AG20443 (cell line): ENCODE data around the gene METTL23.
"Not testable (repeated sequence)": the region's sequence is repeated elsewhere in the genome, so short reads cannot be mapped to it uniquely, and the experiment has no call there.

Source experiments
- DNase-seq: peaks from one replicate; pipeline ENCODE4 v3.0.0; 2012; ENCODE audit warnings: low spot score, mixed read lengths

The METTL23 gene

GRCh38 chr17:76735586-76736348 is 9.1 kb downstream of the METTL23 start:
- no peak for DNase-seq

- DNase-seq: peak; percentile 75
These were observed 9.9 kb downstream of the METTL23 start for GRCh38 chr17:76736349-76737081.

- DNase-seq: peak; percentile 98
These were observed 10.5 kb downstream of the METTL23 start, which contains the start of gene SRSF2 for GRCh38 chr17:76737082-76737675. SRSF2 (minus strand) TSS chr17:76737331; CDS start chr17:76737160, 171 bp downstream.

- DNase-seq: peak; percentile 97
These were observed 11.2 kb downstream of the METTL23 start, which contains the start of gene MFSD11 for GRCh38 chr17:76737676-76738467. MFSD11 (plus strand) TSS chr17:76738119; CDS start chr17:76738353, 234 bp downstream.

- DNase-seq: no peak
These were observed 11.8 kb downstream of the METTL23 start for GRCh38 chr17:76738468-76738850.

- DNase-seq: not testable (repeated sequence)
These were observed 13.0 kb downstream of the METTL23 start for GRCh38 chr17:76739568-76740115.

- DNase-seq: no peak
These were observed 13.9 kb downstream of the METTL23 start for GRCh38 chr17:76740329-76741118.

GRCh38 chr17:76742958-76743357 is 16.3 kb downstream of the METTL23 start:
- no peak for DNase-seq

- no peak for DNase-seq
These were observed 18.1 kb downstream of the METTL23 start for GRCh38 chr17:76744747-76745146.

- not testable (repeated sequence) for DNase-seq
These were observed 19.1 kb downstream of the METTL23 start for GRCh38 chr17:76745785-76746184.

GRCh38 chr17:76747716-76748363 is 21.2 kb downstream of the METTL23 start:
- no peak for DNase-seq

GRCh38 chr17:76748657-76749056 is 22.0 kb downstream of the METTL23 start:
- no peak for DNase-seq

- DNase-seq: no peak
These were observed 24.9 kb downstream of the METTL23 start for GRCh38 chr17:76751416-76751993.

GRCh38 chr17:76752006-76752405 is 25.4 kb downstream of the METTL23 start:
- DNase-seq: no peak

- DNase-seq: no peak
These were observed 26.7 kb downstream of the METTL23 start for GRCh38 chr17:76753061-76753961.

GRCh38 chr17:76755285-76755684 is 28.6 kb downstream of the METTL23 start:
- no peak for DNase-seq

GRCh38 chr17:76757256-76757655 is 30.6 kb downstream of the METTL23 start:
- no peak for DNase-seq

GRCh38 chr17:76758570-76758969 is 31.9 kb downstream of the METTL23 start:
- no peak for DNase-seq
